ENCODE results near the gene MICU1. TPM values are rescaled to one million over a fixed set of nuclear protein-coding genes. Genes with fewer than 3 reads are reported as not detected.
A peak's percentile ranks its signal among the peaks of the same experiment; 100 is the strongest.

Gene MICU1
- polyA plus RNA-seq, 2 of the 4 experiments (the other 2 are of a cell fraction) = 54.5 to 58.6 TPM

GRCh38 chr10:72337722-72338121 lies 288.2 kb downstream of the MICU1 start:
- CTCF ChIA-PET = interaction anchor here (0.7 to 7.4 kb wide), 50 partner anchors 10 to 441 kb away, joined by 3 to 88 read pairs (median 5); partner anchors contain the start of genes ASCC1, DDIT4 and DNAJB12
- FAIRE-seq (no peak), DNase-seq (ENCODE audit: low read depth in 1 of 2, low spot score in 1 of 2) (no peak), ATAC-seq (no peak)
- Histone ChIP-seq H3K4me1 (peaks cover 42% of the 10 kb centered on the region), H3K4me2 (peak overlapping the region; percentile 24; the same call in 2 of the 3 replicates), H3K9me3 (no peaks in the 10 kb centered on the region), H3K4me3 (no peak overlapping the region), H3K27ac (peak overlapping the region; percentile 78 to 80; a peak in 5 of 6 replicates)
- TF ChIP-seq RFX5 (IDR thresholded peaks at IDR 0.05) (no peak), FOXS1 (CRISPR knock-in tag; IDR thresholded peaks at IDR 0.05) (no peak), BHLHE40 (IDR thresholded peaks at IDR 0.05; ENCODE audit: low read depth, low read length) (no peak), MAFK (IDR thresholded peaks at IDR 0.05; ENCODE audit: partially characterized antibody) (no peak), HMGXB4 (CRISPR knock-in tag; IDR thresholded peaks at IDR 0.05; ENCODE audit: borderline replicate concordance) (no peak), POLR2A (IDR thresholded peaks at IDR 0.05; ENCODE audit: low read length) (no peak), GATA3 (IDR thresholded peaks at IDR 0.05; ENCODE audit: borderline replicate concordance) (no peak), CHD4 (IDR thresholded peaks at IDR 0.05; ENCODE audit: borderline replicate concordance) (no peak), TP53 (CRISPR knock-in tag; IDR thresholded peaks at IDR 0.05) (no peak), CEBPB (IDR thresholded peaks at IDR 0.05) (no peak), CHD2 (IDR thresholded peaks at IDR 0.05; ENCODE audit: low read length, partially characterized antibody) (no peak), ZC3H11A (IDR thresholded peaks at IDR 0.05) (no peak), RARB (CRISPR knock-in tag; IDR thresholded peaks at IDR 0.05) (no peak), CBX2 (IDR thresholded peaks at IDR 0.05; ENCODE audit: borderline replicate concordance, low read depth) (no peak), KDM5A (IDR thresholded peaks at IDR 0.05) (no peak), RNF2 (IDR thresholded peaks at IDR 0.05; ENCODE audit: borderline replicate concordance, low read depth) (no peak), SREBF2 (IDR thresholded peaks at IDR 0.05) (no peak), HES2 (IDR thresholded peaks at IDR 0.05) (no peak), PBX3 (IDR thresholded peaks at IDR 0.05) (no peak), E2F6 (IDR thresholded peaks at IDR 0.05; ENCODE audit: borderline replicate concordance, low read depth) (no peak)
- POLR2A ChIA-PET = interaction anchor here (1.0 to 2.7 kb wide), 2 partner anchors 64 kb away, joined by 3 to 19 read pairs; partner anchors contain the start of gene DDIT4
- WGBS (ENCODE audit: missing lambda C conversion rate) = 71% methylated on average over 9 of the region's 9 CpGs

GRCh38 chr10:72337039-72337629 lies 288.7 kb downstream of the MICU1 start:
- H3K4me2 ChIP-seq = peak overlapping the region; percentile 45
- no peaks in the 10 kb centered on the region for H3K9me3 ChIP-seq
- ATAC-seq = peak; percentile 56 to 75; a peak in 5 of 6 replicates
- 8% methylated on average over 4 of the region's 5 CpGs for WGBS (ENCODE audit: missing lambda C conversion rate)
- FAIRE-seq = no peak
- H3K27ac ChIP-seq = peak overlapping the region; percentile 78 to 80
- ChIA-PET CTCF (interaction anchor here (0.7 to 7.4 kb wide), 51 partner anchors 9 to 441 kb away, joined by 3 to 88 read pairs (median 5); partner anchors contain the start of genes ASCC1, DDIT4 and DNAJB12), POLR2A (interaction anchor here (2.7 kb wide), 1 partner anchor 63 kb away, joined by 19 read pairs; the partner anchor contains the start of gene DDIT4)
- TF ChIP-seq HOXA7 (CRISPR knock-in tag; IDR thresholded peaks at IDR 0.05) (no peak), TP53 (CRISPR knock-in tag; IDR thresholded peaks at IDR 0.05) (no peak), CBX2 (IDR thresholded peaks at IDR 0.05; ENCODE audit: borderline replicate concordance, low read depth) (no peak), RAD21 (conservative IDR thresholded peaks at IDR 0.05 in 1 of 2, IDR thresholded peaks at IDR 0.05 in 1 of 2) (peak; percentile 94 to 95), CTCF (IDR thresholded peaks at IDR 0.05) (peak; percentile 96), SMC3 (IDR thresholded peaks at IDR 0.05) (peak; percentile 88)
- H3K4me1 ChIP-seq = peaks cover 48% of the 10 kb centered on the region
- H3K4me3 ChIP-seq = no peak overlapping the region
- DNase-seq (ENCODE audit: low read depth in 1 of 2, low spot score in 1 of 2) = peak; percentile 49 to 63

All from A549 (cell line).